ENCODE results near the gene PTCD1.

DNA sequence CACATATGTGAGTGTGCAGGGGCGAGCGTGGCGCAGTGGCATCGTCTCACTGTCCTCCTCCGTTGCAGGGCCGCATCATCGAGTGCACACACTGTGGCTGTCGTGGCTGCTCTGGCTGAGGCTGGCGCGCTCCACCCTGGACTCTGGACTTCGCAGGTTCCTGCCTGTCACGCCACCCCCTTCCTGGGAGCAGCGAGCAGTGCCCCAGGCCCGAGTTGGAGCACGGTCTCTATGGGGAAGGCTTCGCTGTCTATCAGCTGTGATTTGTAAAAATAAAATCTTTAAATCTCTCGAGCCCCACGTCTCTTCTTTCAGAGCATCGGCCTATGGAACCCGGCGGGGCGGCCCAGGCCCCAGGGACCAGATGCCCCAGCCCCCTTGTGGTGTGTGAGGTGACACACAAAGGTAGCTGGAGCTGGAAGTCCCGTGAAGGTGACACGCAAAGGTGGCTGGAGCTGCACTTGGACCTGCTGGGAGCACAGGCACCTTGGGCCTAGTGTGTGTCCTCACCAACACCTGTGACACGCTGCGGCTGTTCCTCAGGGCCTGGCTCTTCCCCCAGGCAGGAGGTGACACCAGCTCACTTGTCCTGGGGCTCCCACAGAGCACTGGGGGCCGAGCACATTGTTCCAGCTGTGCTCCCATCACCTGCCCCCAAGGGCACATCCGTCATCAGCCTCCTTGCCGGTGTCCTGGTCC, 19.1 kb downstream of the PTCD1 start:
- TF ChIP-seq, protein P1, sequence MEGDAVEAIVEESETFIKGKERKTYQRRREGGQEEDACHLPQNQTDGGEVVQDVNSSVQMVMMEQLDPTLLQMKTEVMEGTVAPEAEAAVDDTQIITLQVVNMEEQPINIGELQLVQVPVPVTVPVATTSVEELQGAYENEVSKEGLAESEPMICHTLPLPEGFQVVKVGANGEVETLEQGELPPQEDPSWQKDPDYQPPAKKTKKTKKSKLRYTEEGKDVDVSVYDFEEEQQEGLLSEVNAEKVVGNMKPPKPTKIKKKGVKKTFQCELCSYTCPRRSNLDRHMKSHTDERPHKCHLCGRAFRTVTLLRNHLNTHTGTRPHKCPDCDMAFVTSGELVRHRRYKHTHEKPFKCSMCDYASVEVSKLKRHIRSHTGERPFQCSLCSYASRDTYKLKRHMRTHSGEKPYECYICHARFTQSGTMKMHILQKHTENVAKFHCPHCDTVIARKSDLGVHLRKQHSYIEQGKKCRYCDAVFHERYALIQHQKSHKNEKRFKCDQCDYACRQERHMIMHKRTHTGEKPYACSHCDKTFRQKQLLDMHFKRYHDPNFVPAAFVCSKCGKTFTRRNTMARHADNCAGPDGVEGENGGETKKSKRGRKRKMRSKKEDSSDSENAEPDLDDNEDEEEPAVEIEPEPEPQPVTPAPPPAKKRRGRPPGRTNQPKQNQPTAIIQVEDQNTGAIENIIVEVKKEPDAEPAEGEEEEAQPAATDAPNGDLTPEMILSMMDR (IDR thresholded peaks at IDR 0.05), result no peak
- no peak for TF ChIP-seq POLR2A (IDR thresholded peaks at IDR 0.05)
